Stimulated activated CD8-positive, alpha-beta memory T cell treated with anti-CD3 and anti-CD28 coated beads, Interleukin-15, amount 100 ng/mL, for 4 hours (primary cell): ENCODE data around the gene VAC14.
"Not testable (repeated sequence)": the region's sequence is repeated elsewhere in the genome, so short reads cannot be mapped to it uniquely, and the experiment has no call there.

ENCODE experiments used
- DNase-seq, 2 donors: peaks; one replicate each; pipeline ENCODE4 v3.0.0-alpha.2; 2020; ENCODE audit warnings: low read depth in 2 of 2

The VAC14 gene

GRCh38 chr16:70800781-70801480, at the start of gene VAC14:
Gene VAC14, minus strand, starts transcription at chr16:70801158. Its CDS starts 258 bp downstream, at chr16:70800900.
- peak; percentile 87 to 92 for DNase-seq

- DNase-seq, result not testable (repeated sequence)
These were observed 22.6 kb upstream of the VAC14 start for GRCh38 chr16:70823498-70824118.

GRCh38 chr16:70822734-70823133, 21.8 kb upstream of the VAC14 start:
- DNase-seq, result not testable (repeated sequence)

GRCh38 chr16:70818088-70818487, 17.1 kb upstream of the VAC14 start:
- DNase-seq, result not testable (repeated sequence)

GRCh38 chr16:70809392-70810060, 8.6 kb upstream of the VAC14 start:
- DNase-seq, result no peak

GRCh38 chr16:70808371-70808770, 7.4 kb upstream of the VAC14 start:
- no peak for DNase-seq

GRCh38 chr16:70805787-70806186, 4.8 kb upstream of the VAC14 start:
- no peak for DNase-seq

- DNase-seq, result no peak
These were observed 4.4 kb upstream of the VAC14 start for GRCh38 chr16:70805380-70805779.

- no peak for DNase-seq
These were observed 3.8 kb upstream of the VAC14 start for GRCh38 chr16:70804734-70805169.

- no peak for DNase-seq
These were observed 3.3 kb upstream of the VAC14 start for GRCh38 chr16:70804153-70804733.

- no peak for DNase-seq
These were observed 2.4 kb upstream of the VAC14 start for GRCh38 chr16:70803319-70803718.

- no peak for DNase-seq
These were observed 653 bp upstream of the VAC14 start for GRCh38 chr16:70801611-70802010.

- DNase-seq, result no peak
These were observed 647 bp downstream of the VAC14 start for GRCh38 chr16:70800311-70800710.

- no peak for DNase-seq
These were observed 4.7 kb downstream of the VAC14 start for GRCh38 chr16:70796301-70796700.

- DNase-seq, result no peak
These were observed 5.6 kb downstream of the VAC14 start for GRCh38 chr16:70795296-70795912.

- no peak for DNase-seq
These were observed 7.0 kb downstream of the VAC14 start for GRCh38 chr16:70793851-70794502.

- no peak for DNase-seq
These were observed 10.1 kb downstream of the VAC14 start for GRCh38 chr16:70790815-70791214.

- no peak for DNase-seq
These were observed 11.1 kb downstream of the VAC14 start for GRCh38 chr16:70789595-70790447.

- DNase-seq, result no peak
These were observed 12.0 kb downstream of the VAC14 start for GRCh38 chr16:70788668-70789594.
